GM21717 (cell line): ENCODE data around the gene TMEM208.

Source experiments
- ATAC-seq: cut with Tn5 transposase; IDR thresholded peaks from one replicate; pipeline ENCODE4 v1.9.1; 2021; ENCODE audit warnings: mild to moderate bottlenecking, moderate library complexity; ENCODE audit not compliant: unreplicated experiment

Gene TMEM208

GRCh38 chr16:67271446-67271845 is 44.5 kb downstream of the TMEM208 start:
- no peak for ATAC-seq

DNA sequence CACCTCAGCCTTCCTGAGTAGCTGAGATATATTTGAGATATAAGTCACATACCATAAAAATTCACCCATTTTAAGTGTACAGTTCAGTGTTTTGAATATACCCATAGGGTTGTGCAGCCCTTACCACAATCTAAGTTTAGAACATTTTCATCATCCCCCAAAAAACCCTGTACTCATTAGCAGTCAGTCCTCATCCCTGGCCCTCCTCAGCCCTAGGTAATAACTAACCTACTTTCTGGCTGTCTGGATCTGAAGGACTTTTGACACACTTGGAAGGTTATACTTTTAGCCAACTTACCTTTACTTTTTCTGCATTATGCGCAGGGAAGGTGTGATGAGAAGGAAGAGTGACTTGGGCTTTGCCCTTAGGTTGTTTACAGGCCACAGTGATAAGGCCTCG is 48.4 kb downstream of the TMEM208 start:
- no peak for ATAC-seq

DNA sequence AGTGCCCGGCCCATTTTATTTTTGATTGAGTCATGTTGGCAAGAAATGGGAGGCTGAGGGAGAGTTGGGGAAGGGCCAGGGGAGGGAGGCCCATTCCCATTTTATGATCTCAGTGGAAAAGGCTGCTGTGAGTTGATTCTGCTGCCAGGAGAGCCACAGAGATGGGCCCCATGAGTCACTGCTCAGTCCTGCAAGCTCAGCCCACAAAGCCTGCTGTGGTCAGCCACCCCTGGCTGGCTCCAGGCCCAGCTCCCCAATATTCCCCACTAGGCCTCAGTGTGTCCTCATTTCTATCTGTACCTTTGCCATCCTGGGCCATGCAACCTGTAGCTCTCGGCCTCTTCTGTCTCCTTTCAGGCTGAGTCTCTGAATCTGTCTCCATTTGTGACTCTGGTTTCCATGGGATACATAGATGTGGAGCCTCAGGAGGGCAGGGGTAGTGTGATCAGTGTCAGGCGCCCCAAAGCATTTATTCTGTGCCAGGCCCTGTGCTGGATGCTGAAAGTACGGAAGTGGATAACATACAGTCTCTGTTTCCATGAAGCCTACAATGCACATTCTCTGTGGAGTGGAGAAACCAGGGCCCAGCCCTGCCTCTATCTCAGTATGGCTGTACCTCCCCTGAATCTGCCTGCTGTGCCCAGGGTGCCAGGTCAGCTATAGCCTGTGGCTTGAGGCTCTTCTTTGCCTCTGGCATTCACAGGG is 50.5 kb downstream of the TMEM208 start:
- no peak for ATAC-seq

DNA sequence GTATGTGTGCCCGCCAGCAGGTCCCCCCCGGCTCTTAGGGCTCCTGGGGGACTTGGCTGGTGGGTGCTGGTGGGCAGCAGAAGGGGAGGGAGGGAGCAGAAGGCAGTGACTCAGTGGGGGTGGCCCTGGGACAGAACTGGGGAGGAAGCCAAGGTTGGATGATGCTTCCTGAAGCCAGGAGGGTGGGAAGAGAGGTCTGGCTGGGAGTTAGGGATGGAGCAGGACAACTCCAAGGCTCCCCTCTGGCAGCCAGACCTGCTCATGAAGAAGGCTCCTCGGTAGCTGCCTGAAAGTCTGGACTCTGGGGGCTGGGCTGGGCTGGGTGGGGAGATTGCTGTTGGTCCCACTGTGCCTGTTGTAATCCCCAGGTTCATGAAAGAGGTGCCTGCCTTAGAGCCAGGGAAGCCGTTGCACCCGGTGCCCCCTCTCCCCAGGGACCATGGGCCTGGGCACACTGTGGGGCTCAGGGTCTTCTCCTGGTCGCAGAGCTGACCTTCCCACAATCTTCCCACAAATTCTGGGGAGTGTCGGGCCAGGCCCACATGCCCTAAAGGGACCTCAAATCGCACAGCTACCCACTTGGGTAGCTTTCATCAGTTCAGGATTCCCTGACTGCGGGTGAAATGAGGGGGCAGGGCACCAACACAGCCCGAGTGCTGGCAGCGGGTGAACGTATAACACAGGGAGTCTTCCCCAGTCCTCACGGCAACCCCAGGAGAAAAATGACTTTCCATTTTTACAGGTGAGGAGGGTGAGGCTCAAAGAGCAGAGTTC is 51.3 kb downstream of the TMEM208 start:
- ATAC-seq, result peak; percentile 11
